ENCODE results near the gene PTK7.
"Not testable (repeated sequence)": the region's sequence is repeated elsewhere in the genome, so short reads cannot be mapped to it uniquely, and the experiment has no call there.

Gene PTK7

DNA sequence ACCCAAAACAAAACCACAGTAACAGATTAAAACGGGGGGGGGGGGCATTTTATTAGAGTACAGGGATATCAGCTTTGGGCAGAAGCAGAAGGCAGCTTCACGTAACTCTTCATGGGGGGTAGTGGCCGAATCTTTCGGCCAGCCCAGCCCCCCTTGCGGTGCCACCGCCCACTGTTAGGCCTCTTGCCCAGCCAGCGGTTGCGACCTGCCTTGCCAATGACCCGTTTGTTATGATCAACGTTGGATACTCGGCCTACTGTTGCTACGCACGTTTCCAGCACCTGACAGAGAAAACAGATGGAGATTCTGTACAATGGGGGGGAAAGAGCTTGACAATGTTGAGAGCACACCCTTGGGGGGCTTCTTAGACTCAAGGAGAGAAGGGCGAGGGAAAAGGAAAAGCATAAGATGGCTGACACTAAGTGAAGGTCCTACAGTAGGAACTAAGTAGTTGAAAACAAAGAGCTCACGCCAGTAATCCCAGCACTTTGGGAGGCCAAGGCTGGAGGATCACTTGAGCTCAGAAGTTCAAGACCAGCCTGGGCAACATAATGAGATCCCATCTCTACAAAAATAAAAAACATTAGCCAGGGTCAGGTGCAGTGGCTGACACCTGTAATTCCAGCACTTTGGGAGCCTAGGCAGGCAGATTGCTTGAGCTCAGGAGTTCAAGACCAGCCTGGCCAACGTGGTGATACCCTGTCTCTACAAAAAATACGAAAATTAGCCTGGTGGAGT, 21.7 kb upstream of the PTK7 start:
- DNase-seq (ENCODE audit: low read depth): no peak

DNA sequence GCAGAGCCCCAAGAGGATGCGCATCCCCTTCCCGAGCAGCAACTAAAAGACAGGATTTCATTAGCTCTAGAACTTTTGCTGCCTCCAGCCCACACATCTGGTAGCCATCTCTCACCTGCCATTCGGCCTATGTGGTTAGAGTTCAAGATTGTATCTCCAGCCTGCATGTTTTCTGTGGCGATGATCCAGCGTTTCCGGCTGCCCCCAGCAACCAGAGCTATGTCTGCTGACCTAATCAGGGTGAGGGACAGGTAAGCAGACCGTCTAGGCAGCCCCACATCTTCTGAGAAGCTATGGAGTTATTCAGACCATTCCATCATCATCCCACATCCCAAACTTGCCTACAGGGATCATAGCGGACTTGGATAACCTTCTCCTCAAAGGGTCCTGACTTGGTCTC, 20.1 kb upstream of the PTK7 start:
- no peak for DNase-seq (ENCODE audit: low read depth)

DNA sequence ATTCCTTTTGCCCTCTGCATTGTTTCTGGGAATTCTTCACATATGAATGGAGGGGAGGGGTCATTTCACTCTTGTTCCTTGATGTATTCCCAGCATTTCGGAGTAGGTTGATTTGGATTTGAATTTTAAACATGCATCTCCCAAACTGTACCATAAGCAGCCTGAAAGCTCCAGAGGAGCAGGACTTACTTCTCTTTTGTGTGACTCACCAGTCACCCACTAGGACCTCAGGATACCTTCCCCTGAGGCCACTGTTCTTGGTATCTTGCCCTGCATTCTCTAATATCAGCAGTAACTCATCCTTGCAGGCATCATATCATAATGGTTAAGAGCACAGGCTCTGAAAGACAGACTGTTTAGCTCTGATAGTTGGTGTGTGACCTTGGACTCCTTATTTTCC, 17.6 kb upstream of the PTK7 start:
- DNase-seq (ENCODE audit: low read depth): no peak

DNA sequence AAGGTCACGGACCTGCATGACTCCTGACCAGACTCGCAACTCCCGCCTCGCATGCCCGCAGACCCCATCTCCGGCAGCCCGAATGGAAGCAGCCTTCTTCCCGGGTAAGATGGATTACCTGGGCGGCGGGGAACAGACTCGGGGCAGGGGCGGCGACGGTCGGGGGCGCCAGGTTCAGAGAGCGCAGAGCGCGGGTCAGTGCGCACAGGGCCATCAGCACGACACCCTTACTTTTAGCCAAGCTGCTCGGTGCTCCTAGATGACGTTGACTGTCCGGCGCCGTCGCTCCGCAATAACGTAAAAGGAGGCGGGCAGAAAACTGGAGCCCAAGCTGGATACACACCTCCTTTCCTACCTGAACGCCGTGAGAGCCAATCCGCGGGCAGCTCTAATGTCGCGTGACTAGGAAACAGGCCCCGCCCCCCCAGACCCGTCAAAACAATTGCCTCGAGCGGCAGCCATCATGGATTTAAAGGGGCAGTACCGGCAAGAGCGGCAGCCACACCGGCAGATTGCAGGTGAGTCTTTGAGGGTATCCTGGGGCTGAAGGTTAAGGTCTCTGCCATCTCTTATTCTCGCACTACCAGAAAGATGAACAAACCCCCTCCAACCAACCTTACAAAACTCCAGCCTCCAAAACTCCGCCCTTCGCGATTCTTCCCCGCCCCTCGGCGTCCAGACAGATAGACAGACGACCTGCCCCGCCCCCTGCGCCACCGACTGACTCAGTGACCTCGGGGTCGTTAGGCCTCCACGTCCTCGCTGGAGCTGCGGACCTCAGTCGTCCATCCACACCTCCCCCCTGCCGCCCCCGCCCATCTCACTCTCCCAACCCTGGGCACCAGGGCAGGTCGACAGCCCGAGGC, 16.7 kb upstream of the PTK7 start, which contains the start of the genes KLC4 and MRPL2:
Gene KLC4 (plus strand): TSS at position 464 of the 866 bp plus-strand sequence. CDS start 1,705 bp downstream, outside the sequence.
Gene MRPL2 (minus strand): TSS at position 267 of the 866 bp plus-strand sequence. CDS start 53 bp downstream, at position 214.
- peak; percentile 92 for DNase-seq (ENCODE audit: low read depth)

DNA sequence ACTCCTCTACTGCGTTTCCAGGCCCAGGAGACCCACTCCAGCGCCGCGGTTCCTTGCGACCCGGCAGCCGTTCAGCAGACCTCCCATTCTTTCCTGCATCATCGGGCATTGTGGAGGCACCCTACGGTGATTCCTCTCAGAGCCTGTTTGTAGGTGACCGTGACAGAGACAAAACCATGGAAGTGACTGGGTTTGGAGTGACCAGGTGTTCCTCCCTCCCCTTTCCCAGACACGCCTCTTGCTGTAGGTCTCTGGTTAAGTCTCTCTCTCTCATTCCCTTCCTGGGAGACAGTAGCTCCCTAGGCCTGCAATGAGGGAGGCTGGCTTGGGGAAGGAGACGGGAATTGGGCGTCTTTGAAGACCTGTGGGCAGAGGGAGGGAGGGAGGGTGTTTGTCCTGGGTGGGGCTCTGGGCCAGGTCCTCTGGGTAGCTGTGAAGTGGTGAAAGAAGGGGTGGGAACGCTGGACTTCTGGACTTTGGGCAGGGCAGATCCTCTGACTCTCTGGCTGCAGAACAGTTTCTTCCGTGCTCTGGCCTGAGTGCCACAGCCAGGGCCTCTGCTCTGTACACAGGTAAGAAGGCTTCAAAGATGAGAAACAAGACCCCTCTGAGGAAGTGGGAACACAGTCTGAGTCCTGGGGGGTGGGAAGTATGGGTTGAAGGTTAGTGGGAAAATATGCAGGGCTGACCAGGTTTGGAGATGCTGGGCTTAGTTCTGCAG, 15.9 kb upstream of the PTK7 start:
- no peak for DNase-seq (ENCODE audit: low read depth)

DNA sequence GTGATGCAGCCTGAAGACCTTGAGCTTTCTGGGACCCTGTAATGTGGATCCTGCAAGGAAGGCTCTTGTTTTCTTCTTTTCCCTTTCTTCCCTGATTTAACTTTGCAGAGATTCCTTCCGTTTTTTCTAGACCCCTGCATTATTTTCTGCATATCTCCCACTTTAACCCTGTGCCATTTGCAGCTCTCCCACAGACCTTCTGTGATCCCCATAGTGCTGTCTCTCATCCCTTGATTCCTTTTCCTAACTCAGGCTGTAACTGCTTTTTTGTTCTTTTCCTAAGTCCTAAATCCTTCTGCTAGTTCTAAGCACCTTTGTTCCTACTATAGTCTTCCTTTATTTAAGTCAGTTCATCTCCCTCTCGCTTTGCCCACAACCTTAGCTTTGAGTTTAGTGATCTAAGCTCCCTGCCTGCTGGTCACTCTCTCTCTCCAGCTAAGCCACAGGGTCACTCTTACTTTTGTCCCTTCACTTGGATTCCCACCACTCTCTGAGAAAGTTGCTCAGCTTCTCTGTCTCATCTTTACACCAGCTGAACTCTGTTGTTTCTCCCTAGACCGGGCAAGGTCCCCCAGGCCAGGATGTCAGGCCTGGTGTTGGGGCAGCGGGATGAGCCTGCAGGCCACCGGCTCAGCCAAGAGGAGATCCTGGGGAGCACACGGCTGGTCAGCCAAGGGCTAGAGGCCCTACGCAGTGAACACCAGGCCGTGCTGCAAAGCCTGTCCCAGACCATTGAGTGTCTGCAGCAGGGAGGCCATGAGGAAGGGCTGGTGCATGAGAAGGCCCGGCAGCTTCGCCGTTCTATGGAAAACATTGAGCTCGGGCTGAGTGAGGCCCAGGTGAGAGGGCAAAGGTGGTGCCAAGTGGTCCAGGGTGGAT, 15.1 kb upstream of the PTK7 start:
- no peak for DNase-seq (ENCODE audit: low read depth)

DNA sequence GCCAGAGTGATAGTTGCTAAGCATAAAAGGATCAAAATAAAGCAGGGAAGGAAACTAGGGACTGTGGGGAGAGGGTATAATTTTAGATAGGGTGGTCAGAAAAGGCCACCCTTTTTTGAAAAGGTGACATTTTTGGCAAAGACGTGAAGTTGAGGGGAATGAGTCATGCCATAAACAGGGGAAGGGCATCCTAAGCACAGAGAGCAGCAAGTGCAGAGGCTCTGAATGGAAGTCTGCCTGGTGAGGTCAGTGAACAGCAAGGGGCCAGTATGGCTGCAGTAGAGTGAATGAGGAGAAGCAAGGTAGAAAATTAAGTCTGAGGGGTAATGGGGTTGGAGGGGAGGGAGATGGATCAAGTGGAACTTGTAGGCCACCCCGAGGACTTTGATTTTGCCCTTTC, 14.3 kb upstream of the PTK7 start:
- no peak for DNase-seq (ENCODE audit: low read depth)

DNA sequence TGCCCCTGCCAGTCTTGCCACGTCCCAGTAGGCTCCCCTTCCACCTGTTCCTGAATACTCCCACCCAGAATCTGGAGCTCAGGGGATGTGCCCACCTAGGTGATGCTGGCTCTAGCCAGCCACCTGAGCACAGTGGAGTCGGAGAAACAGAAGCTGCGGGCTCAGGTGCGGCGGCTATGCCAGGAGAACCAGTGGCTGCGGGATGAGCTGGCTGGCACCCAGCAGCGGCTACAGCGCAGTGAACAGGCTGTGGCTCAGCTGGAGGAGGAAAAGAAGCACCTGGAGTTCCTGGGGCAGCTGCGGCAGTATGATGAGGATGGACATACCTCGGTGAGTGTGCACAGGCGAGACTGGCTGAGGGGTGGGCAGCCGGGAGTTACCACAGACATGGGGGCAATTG, 13.3 kb upstream of the PTK7 start:
- no peak for DNase-seq (ENCODE audit: low read depth)

DNA sequence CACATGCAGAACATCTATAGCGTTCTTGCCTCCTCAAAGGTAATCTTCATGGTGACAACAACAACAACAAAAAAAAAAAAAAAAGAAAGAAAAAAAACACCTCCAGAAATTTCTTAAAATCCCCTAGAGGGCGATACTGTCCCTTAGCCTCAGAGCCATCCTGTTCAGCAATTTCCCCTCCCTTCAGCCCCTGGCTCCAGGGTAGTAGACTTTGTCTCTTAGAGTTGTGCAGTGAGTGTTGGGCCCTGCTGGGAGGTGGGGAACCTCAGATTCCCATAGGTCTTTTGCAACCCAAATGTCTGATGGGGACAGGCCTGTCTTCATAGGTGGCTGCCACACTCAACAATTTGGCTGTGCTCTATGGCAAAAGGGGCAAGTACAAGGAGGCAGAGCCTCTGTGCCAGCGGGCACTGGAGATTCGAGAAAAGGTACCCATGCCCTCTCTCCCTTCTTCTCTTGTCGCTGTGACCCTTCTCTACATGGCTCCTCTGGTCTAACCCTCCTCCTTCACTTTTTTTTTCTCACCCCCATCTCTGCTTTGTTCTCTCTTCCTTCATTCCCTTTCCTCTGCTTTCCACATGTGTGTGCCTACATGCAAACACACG, 6.0 kb upstream of the PTK7 start:
- DNase-seq (ENCODE audit: low read depth): no peak

DNA sequence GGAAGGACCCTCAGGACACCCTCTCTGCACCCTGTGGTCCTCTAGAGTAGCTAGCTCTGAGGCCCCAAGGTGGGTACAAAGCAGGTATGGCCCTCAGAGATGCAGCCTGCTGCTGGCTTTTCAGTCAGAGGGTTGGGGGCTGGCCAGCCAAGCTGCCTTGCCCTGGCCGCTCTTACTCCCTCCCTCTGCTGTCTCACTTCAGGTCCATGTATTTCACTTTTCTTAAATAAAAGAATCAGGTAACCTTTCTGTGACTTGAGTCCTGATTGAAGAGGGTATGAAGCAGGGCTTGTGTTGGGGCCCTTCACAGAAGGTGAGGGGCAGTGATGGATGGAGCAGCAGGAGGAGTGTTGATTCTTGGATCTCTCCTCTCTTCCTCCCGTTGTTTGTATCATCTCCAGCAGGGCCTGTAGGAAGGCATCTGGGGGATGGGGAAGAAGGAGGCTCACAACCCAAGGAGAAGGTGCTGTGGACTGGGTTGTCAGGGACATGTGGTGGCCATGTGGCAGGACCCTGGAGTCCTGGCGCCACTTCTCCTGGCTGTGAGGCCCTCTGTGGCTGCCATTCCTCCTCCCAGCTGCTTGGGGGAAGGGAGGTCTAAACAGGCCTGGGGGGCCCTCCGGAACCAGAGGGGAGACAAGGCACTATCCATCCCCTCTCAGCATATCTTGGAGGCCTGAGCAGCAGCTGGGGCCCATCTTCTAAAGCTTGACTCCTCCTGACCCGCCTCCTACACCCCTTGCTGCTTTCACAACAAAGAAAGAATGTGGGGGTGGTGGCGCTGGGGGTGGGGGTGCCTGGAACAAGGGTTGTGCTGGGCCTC, 1.1 kb upstream of the PTK7 start:
- no peak for DNase-seq (ENCODE audit: low read depth)

DNA sequence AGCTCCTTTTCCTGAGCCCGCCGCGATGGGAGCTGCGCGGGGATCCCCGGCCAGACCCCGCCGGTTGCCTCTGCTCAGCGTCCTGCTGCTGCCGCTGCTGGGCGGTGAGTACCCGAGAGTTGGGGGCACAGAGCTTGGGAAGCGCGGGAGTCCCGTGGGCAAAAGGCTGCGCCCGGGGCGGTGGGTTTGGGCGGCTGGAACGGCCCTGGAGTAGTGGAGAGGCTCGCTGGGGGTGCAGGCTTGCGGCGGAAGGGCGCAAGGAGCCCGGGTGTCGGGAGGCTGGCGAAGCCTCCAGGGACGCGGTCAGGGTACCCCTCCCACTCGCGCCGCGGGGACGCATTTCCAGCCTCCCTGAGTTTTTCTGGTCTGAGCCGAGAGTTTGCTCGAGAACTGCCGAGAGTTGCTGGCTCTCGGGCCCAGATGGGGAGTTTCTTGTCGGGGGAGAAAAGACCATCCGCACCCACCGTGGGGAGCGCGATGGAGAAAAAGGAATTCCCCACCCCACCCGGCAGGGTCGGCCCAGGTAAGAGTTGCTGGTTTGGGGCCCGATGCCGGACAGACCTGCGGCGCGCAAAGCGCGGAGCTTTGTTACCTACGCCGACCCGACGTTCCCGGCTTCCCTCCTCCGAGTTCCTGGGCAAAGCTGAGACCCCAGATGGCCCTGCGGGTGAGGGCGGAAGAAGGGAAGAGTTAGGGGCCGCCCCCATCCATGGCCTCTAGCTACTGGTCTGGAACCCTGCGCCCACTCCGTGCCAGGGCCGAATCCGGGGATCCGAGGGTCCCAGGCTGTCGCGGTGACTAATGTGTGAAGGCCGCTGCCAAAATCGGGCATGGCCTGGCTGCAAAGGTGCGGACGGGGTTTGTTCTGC, 584 bp downstream of the PTK7 start:
- DNase-seq (ENCODE audit: low read depth): no peak

DNA sequence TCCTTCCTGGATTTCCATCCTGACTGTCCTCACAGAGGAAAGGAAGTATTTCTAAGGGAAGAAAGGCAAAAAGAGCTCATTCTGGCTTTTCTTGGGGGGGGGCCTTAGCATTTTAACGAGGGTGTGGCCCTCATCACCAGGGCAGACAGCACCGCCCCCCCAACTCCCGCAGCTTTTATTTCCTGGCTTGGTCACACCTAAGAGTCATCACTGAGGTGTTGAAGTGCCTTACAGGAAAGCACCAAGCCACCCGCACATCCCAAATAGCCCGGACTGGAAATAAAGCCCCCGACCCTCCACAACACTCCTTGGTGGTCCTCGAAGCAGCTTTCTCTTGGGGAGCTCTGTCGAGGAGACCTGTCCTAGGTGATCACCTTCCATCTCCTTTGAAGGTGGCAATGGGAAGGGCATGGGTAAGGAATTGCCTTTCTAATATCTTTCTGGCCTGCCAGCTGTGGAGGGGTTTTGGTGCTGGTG, 1.3 kb downstream of the PTK7 start:
- DNase-seq (ENCODE audit: low read depth): no peak

DNA sequence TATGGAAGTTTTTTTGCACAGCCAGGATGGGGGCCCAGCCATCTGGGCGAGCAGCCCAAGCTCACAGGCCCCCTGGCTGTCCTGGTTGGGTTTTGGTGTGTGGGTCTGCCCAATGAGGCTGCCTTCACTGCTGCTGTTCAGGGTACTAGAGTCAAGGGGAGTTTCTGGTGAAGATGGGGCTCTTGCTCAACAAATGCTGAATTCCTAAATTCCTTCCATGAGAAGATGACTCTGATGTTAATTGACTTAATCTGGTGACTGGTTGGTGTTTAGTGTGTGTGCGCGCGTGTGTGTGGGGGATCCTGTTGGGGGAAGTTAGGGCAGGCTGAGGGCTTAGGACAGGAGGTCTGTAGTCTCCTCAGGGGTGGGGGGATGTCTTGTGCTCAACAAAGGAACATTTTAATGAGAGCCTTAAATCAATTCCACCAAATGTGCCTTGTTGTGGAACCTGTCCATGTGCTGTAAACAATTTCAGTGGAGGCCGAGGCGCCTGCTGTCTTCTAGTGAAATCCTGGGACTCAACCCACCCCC, 1.9 kb downstream of the PTK7 start:
- DNase-seq (ENCODE audit: low read depth): peak; percentile 77

DNA sequence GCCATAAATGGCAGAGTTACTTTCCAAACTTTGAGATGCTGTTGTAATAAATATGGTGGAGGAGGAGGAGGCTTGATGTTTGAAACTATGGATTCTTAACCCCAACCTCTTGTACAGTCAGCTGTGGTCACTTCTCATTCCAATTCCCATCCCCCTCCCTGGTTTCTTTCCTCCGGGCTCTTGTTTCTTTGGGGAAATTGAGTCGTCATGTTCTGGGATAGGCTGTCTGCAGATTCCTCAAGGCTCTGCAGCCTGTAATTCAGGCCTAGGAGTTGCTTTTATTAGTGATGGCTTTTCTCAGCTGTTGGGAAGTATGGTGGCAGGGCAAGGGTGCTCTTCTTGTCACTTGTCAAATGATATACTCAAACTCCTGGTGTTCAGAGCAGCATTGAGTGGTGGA, 2.6 kb downstream of the PTK7 start:
- peak; percentile 85 for DNase-seq (ENCODE audit: low read depth)

DNA sequence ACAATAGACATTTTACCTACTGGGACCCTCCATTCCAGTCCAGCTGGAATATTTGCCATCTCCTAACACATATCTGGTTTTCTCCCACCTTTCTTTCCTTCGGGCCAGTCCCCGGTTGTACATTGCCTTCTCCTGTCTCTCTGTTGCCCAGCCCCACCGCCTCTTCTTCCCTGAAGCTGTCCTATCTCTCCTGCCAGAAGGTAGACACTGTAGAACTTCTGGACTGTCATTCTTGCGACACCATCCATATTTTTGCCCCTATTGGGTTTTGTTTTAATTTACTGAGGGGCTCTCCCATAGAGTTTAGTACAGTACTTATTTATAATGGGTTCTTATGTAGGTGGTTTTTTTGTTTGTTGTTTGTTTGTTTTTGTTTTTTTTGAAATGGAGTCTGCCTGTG, 4.9 kb downstream of the PTK7 start:
- DNase-seq (ENCODE audit: low read depth): no peak

DNA sequence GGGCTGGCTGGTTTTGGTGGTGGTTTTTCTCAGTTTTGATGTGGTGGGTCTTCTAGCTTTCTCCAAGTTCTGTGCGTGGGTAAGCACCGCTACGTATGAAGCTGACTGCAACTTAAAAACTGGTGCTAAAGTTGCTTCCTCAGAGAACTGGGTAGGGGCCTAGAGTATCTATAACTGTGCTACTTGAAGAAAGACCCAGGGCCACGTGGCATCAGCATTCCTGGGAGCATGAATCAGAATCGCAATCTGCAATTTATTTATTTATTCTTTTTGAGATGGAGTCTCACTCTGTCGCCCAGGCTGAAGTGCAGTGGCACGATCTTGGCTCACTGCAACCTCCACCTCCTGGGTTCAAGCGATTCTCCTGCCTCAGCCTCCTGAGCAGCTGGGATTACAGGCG, 5.8 kb downstream of the PTK7 start:
- not testable (repeated sequence) for DNase-seq (ENCODE audit: low read depth)

DNA sequence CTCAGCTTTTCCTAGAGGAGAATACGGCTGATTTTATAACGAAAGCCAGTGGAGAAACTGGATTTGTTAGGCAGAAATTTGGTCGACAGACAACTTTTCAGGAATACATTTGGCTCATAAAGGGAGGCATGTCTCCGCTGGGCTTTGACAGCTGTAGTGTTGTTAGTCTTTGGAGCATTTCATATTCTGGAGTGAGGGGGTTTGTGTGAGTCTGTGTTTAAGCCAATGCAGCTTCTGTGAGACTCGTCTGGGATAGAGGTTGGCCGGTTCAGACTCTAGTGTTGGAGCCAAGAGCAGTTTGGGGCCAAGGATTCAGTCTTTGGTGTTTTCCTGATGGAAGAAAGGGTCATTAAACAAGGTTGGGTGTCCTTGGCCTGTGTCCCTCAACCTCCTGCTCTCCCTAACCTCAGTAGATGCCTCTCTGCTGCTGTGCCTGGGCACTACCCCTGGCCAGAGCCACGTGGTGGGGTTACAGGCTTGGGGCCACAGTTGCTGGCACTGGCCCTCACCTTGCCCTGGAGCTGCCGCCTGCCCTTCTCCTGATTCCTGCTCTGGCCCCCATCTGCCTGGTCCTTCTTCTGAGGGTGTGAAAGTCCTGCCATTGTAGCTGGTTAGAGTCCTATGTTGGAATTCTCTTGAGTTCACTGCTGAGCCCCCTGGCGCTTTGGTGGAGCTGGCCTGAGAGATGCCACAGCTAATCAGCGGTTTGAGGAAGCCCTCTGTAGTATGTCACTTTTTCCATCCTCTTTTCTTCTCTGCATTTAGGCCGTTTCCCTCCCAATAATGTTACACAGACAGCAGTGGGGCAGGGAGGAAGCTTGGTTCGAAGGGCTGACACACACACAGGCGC, 6.9 kb downstream of the PTK7 start:
- DNase-seq (ENCODE audit: low read depth): no peak

Data from GM04503 (cell line).